H1 (cell line): ENCODE measurements around the gene CEP83. TPM values are rescaled to one million over a fixed set of nuclear protein-coding genes. Genes with fewer than 3 reads are reported as not detected.

ENCODE experiments used
- CTCF ChIA-PET: fragments of 300-600 bp; sonication (Branson Sonifier 250); formaldehyde crosslinking; loops from one replicate; lab custom pipeline; 2021; ENCODE audit not compliant: partially characterized antibody; lab: Charles Lee
- POLR2A ChIA-PET: fragments of 300-600 bp; sonication (Branson Sonifier 250); formaldehyde crosslinking; loops from one replicate; lab custom pipeline; 2021; ENCODE audit warnings: inconsistent platforms; ENCODE audit not compliant: partially characterized antibody; lab: Charles Lee
- DNase-seq, 2 experiments: peaks; one replicate each; pipeline versions ENCODE4 v3.0.0 to v3.0.0-alpha.2; 2010 to 2022; ENCODE audit warnings: low spot score in 2 of 2, low read depth in 1 of 2, mixed read lengths in 1 of 2
- FAIRE-seq: peaks from 2 replicates; lab custom pipeline; 2011; peaks lifted over from hg19 to GRCh38; lab: Jason Lieb, UNC
- H2AFZ ChIP-seq: 2 replicates; pipeline ENCODE4 v1.8.1; 2012; ENCODE audit warnings: low read length, inconsistent platforms
- H2AK5ac ChIP-seq: 2 replicates; pipeline ENCODE4 v1.6.1; 2013; ENCODE audit warnings: low read depth, low read length
- H2BK120ac ChIP-seq: replicated peaks from 2 replicates; pipeline ENCODE3; 2013; ENCODE audit warnings: low read depth, low read length, inconsistent platforms
- H2BK12ac ChIP-seq: 2 replicates; pipeline ENCODE4 v1.6.1; 2013; ENCODE audit warnings: low read depth, low read length
- H2BK15ac ChIP-seq: 2 replicates; pipeline ENCODE4 v1.6.1; 2013; ENCODE audit warnings: low read length
- H2BK20ac ChIP-seq: 2 replicates; pipeline ENCODE4 v1.6.1; 2013; ENCODE audit warnings: low read length
- H2BK5ac ChIP-seq: 2 replicates; pipeline ENCODE4 v1.6.1; 2013; ENCODE audit warnings: low read depth, low read length
- H3K14ac ChIP-seq: 2 replicates; pipeline ENCODE4 v1.6.1; 2013; ENCODE audit warnings: inconsistent platforms; ENCODE audit not compliant: insufficient read length
- H3K18ac ChIP-seq: 2 replicates; pipeline ENCODE4 v1.6.1; 2013; ENCODE audit warnings: low read length; ENCODE audit errors: extremely low read depth
- H3K23ac ChIP-seq: 2 replicates; pipeline ENCODE4 v1.6.1; 2013; ENCODE audit warnings: inconsistent platforms; ENCODE audit not compliant: insufficient read length
- H3K23me2 ChIP-seq: 2 replicates; pipeline ENCODE4 v1.6.1; 2013; ENCODE audit warnings: low read depth, low read length
- H3K27ac ChIP-seq: 2 replicates; pipeline ENCODE4 v1.6.1; 2011; ENCODE audit warnings: low read depth, low read length, inconsistent platforms
- H3K27me3 ChIP-seq, 4 experiments: replicated peaks in 1 of 4; 1 replicate in 1 of 4; 2 replicates in 3 of 4; pipeline versions ENCODE4 v1.6.1 to v1.8.1; 2011 to 2013; ENCODE audit warnings: low read length in 3 of 4, mild to moderate bottlenecking in 3 of 4, inconsistent platforms in 2 of 4, mixed read lengths in 2 of 4, moderate library complexity in 1 of 4; ENCODE audit not compliant: control insufficient read depth in 3 of 4, insufficient read depth in 3 of 4; ENCODE audit errors: extremely low read depth in 1 of 4
- H3K36me3 ChIP-seq, 4 experiments: 2 replicates each; pipeline versions ENCODE4 v1.6.1 to v1.8.1; 2011 to 2013; ENCODE audit warnings: mild to moderate bottlenecking in 4 of 4, low read length in 3 of 4, moderate library complexity in 2 of 4, control low read depth in 1 of 4, inconsistent platforms in 1 of 4; ENCODE audit not compliant: insufficient read depth in 4 of 4, control insufficient read depth in 2 of 4
- H3K4ac ChIP-seq: replicated peaks from 2 replicates; pipeline ENCODE3; 2013; ENCODE audit warnings: low read length, low read depth, mixed read lengths, inconsistent platforms; ENCODE audit not compliant: insufficient read length
- H3K4me1 ChIP-seq, 4 experiments: replicated peaks in 1 of 4; 1 replicate in 1 of 4; 2 replicates in 3 of 4; pipeline versions ENCODE4 v1.6.1 to v1.8.1; 2011 to 2013; ENCODE audit warnings: low read length in 3 of 4, inconsistent platforms in 2 of 4, mixed read lengths in 1 of 4; ENCODE audit not compliant: insufficient read depth in 4 of 4, control insufficient read depth in 3 of 4
- H3K4me2 ChIP-seq, 2 experiments: 2 replicates each; pipeline versions ENCODE4 v1.6.1 to v1.8.1; 2011 to 2013; ENCODE audit warnings: low read depth in 2 of 2, low read length in 2 of 2, control low read depth in 1 of 2, inconsistent platforms in 1 of 2, mild to moderate bottlenecking in 1 of 2; ENCODE audit not compliant: insufficient read depth in 1 of 2
- H3K4me3 ChIP-seq, 4 experiments: fragments of 200-600, 300-600 bp in 1 of 4; sonication (generic), shearing (Covaris generic), sonication (Bioruptor Twin) in 1 of 4; 2 replicates each; pipeline versions ENCODE4 v1.5.1 to v1.8.1; 2011 to 2016; ENCODE audit warnings: low read length in 4 of 4, low read depth in 3 of 4, control low read depth in 2 of 4, inconsistent platforms in 2 of 4, mild to moderate bottlenecking in 2 of 4, mixed read lengths in 1 of 4, moderate library complexity in 1 of 4; ENCODE audit not compliant: insufficient read depth in 2 of 4; ENCODE audit errors: extremely low read depth in 1 of 4
- H3K56ac ChIP-seq: replicated peaks from 2 replicates; pipeline ENCODE3; 2013; ENCODE audit warnings: low read depth, mild to moderate bottlenecking, mixed read lengths, low read length, inconsistent platforms; ENCODE audit not compliant: insufficient read length
- H3K79me1 ChIP-seq: 2 replicates; pipeline ENCODE4 v1.6.1; 2013; ENCODE audit warnings: low read depth, low read length, control low read depth
- H3K79me2 ChIP-seq, 2 experiments: 2 replicates each; pipeline versions ENCODE4 v1.6.1 to v1.8.1; 2012 to 2013; ENCODE audit warnings: low read length in 2 of 2, mild to moderate bottlenecking in 2 of 2, inconsistent platforms in 1 of 2; ENCODE audit not compliant: insufficient read depth in 2 of 2, control insufficient read depth in 1 of 2
- H3K9ac ChIP-seq, 4 experiments: replicated peaks in 1 of 4; 1 replicate in 1 of 4; 2 replicates in 3 of 4; pipeline versions ENCODE4 v1.6.1 to v1.8.1; 2011 to 2013; ENCODE audit warnings: low read depth in 3 of 4, low read length in 3 of 4, control low read depth in 2 of 4, mild to moderate bottlenecking in 2 of 4, moderate library complexity in 2 of 4, inconsistent platforms in 1 of 4; ENCODE audit errors: extremely low read depth in 1 of 4
- H3K9me3 ChIP-seq, 2 experiments: 2 replicates each; pipeline versions ENCODE4 v1.6.1 to v1.8.1; 2012 to 2013; ENCODE audit warnings: mild to moderate bottlenecking in 2 of 2, moderate library complexity in 2 of 2, control low read depth in 1 of 2, inconsistent platforms in 1 of 2, low read depth in 1 of 2, low read length in 1 of 2, mixed read lengths in 1 of 2; ENCODE audit not compliant: insufficient read depth in 2 of 2
- H4K20me1 ChIP-seq, 2 experiments: replicated peaks in 1 of 2; 2 replicates each; pipeline versions ENCODE3 to v1.8.1; 2011 to 2013; ENCODE audit warnings: inconsistent platforms in 2 of 2, low read length in 2 of 2, mild to moderate bottlenecking in 1 of 2; ENCODE audit not compliant: insufficient read depth in 2 of 2, control insufficient read depth in 1 of 2
- H4K5ac ChIP-seq: 2 replicates; pipeline ENCODE4 v1.6.1; 2013; ENCODE audit warnings: low read length, low read depth, mixed read lengths, inconsistent platforms; ENCODE audit not compliant: insufficient read length
- H4K8ac ChIP-seq: 2 replicates; pipeline ENCODE4 v1.8.0; 2013; ENCODE audit warnings: mild to moderate bottlenecking, moderate library complexity, low read length, inconsistent platforms; ENCODE audit not compliant: insufficient read depth; ENCODE audit errors: extremely low read depth
- H4K91ac ChIP-seq: replicated peaks from 2 replicates; pipeline ENCODE3; 2013; ENCODE audit warnings: low read length, mixed read lengths, inconsistent platforms; ENCODE audit not compliant: insufficient read length
- CEBPB ChIP-seq: IDR thresholded peaks from 2 replicates; pipeline ENCODE4 v1.6.1; 2012; ENCODE audit warnings: low read depth, low read length
- RXRA ChIP-seq: IDR thresholded peaks from 2 replicates; pipeline ENCODE4 v1.6.1; 2011; ENCODE audit warnings: low read depth, mild to moderate bottlenecking, low read length, moderate library complexity; ENCODE audit not compliant: insufficient read depth
- WGBS, 2 experiments: shearing (Covaris generic) in 1 of 2; methylation state at CpG; one replicate each; pipeline versions ENCODE4 v1.1.6 to v1.1.7; 2013 to 2015; ENCODE audit warnings: low lambda C conversion rate in 2 of 2, mixed read lengths in 2 of 2, inconsistent platforms in 1 of 2, low coverage in 1 of 2, missing lambda C conversion rate in 1 of 2; ENCODE audit not compliant: insufficient replicate concordance in 2 of 2, insufficient coverage in 1 of 2, insufficient read length in 1 of 2; ENCODE audit errors: extremely low coverage in 1 of 2, missing lambda C conversion rate in 1 of 2; 5-methylcytosine and 5-hydroxymethylcytosine counted together
- polyA plus RNA-seq, 7 experiments: library from polyadenylated mRNA; depleted of rRNA in 3 of 7; stranded (reverse) in 5 of 7; unstranded in 2 of 7; fragments of >200 nt in 5 of 7; fragments of 200-250 nt in 2 of 7; gene quantifications; 1 replicate in 5 of 7; 2 replicates in 1 of 7; 4 replicates in 1 of 7; pipeline versions ENCODE4 v1.2.1 to v1.2.3, GENCODE V29; 2011 to 2013; ENCODE audit warnings: missing spikeins in 2 of 7, mixed read lengths in 2 of 7
- total RNA-seq: library from RNA; stranded (reverse); fragmentation: NEBNext Ultra II Directional; extraction: Animal tissue kit (Norgen Biotek cat#: 25700); gene quantifications from 2 replicates; pipeline ENCODE4 v1.2.1, GENCODE V29; 2021

Gene CEP83
- total and polyA plus RNA-seq, 2 of the 8 experiments (the other 6 are each of a cell fraction or from before 2014, with no cell fraction given), result 6.0 to 25.8 TPM

DNA sequence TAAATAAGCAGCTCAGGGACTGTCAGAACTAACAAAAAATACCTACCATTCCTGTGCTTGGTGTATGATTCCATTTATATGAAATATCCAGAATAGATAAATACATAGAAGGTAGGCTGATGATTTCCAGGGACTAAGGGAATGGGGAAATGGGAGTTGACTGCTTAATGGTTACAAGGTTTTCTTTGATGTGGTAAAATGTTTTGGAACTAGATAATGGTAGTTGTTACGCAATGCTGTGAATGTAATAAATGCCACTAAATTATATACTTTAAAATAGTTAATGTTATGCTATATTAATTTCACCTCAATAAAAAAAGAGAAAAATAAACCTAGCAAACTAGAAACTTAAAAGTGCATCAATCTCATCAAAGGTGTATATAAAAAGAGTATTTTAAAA is 41.1 kb downstream of the CEP83 start:
- POLR2A ChIA-PET, result interaction anchor here (1.6 to 2.9 kb wide), 2 partner anchors 8 to 11 kb away, joined by 5 to 13 read pairs; no protein-coding TSS in a partner anchor
- H3K4me3 ChIP-seq, result no peak overlapping the region
- H2BK12ac ChIP-seq, result no peak overlapping the region
- no peak overlapping the region for H3K4ac ChIP-seq
- 93% methylated on average over 1 of the region's 1 CpG; no CpG with 5 or more reads in 1 of the 2 experiments for WGBS, 2 experiments
- CTCF ChIA-PET, result interaction anchor here (0.6 to 2.0 kb wide), 3 partner anchors 10 to 112 kb away, joined by 3 to 4 read pairs (median 4); no protein-coding TSS in a partner anchor
- no peak overlapping the region for H3K4me2 ChIP-seq
- peaks cover 0 to 10% (median 3%) of the 10 kb centered on the region in 4 experiments; a peak in 2 of 8 replicates for H3K36me3 ChIP-seq
- no peak overlapping the region for H4K91ac ChIP-seq
- H3K14ac ChIP-seq, result no peak overlapping the region
- H3K4me1 ChIP-seq, result peaks cover 0 to 3% (median 0%) of the 10 kb centered on the region in 4 experiments; a peak in 2 of 7 replicates
- no peak overlapping the region for H4K5ac ChIP-seq
- no peaks in the 10 kb centered on the region for H4K20me1 ChIP-seq
- H3K23ac ChIP-seq, result no peak overlapping the region
- no peak overlapping the region for H2BK5ac ChIP-seq
- FAIRE-seq, result no peak
- no peak overlapping the region for H3K56ac ChIP-seq
- H3K79me2 ChIP-seq, result peaks cover 0 to 31% of the 10 kb centered on the region in 2 experiments; a peak in 2 of 4 replicates
- no peak overlapping the region for H2AFZ ChIP-seq
- no peak overlapping the region for H2BK120ac ChIP-seq
- DNase-seq, result no peak
- H3K9ac ChIP-seq, result no peak overlapping the region
- H4K8ac ChIP-seq, result no peak overlapping the region
- H3K79me1 ChIP-seq, result no peaks in the 10 kb centered on the region
- no peak overlapping the region for H2BK20ac ChIP-seq
- no peak overlapping the region for H3K18ac ChIP-seq
- H2BK15ac ChIP-seq, result no peak overlapping the region
- H3K27ac ChIP-seq, result no peak overlapping the region
- no peaks in the 10 kb centered on the region; the same call in 1 of the 2 replicates for H3K23me2 ChIP-seq
- no peaks in the 10 kb centered on the region for H3K27me3 ChIP-seq
- peaks cover 5 to 7% of the 10 kb centered on the region in 2 experiments; a peak in 2 of 4 replicates for H3K9me3 ChIP-seq
- TF ChIP-seq CEBPB (peak; percentile 87; the same call in 1 of the 2 replicates), RXRA (no peak)
- TF ChIP-seq, all 59 proteins: peak for 1
- H2AK5ac ChIP-seq, result no peak overlapping the region
